Glutamatergic neuron (in vitro differentiated cells): ENCODE measurements around the gene STIP1. TPM values are rescaled to one million over a fixed set of nuclear protein-coding genes. Genes with fewer than 3 reads are reported as not detected.
A peak's percentile ranks its signal among the peaks of the same experiment; 100 is the strongest.

ENCODE experiments used
- DNase-seq: peaks from one replicate; pipeline ENCODE4 v3.0.0; 2022
- H3K27ac Mint-ChIP-seq: one replicate; pipeline ENCODE4 v1.8.0; 2020; ENCODE audit warnings: mild to moderate bottlenecking, mixed read lengths, inconsistent platforms; ENCODE audit not compliant: unreplicated experiment
- H3K27me3 Mint-ChIP-seq: one replicate; pipeline ENCODE4 v1.8.0; 2020; ENCODE audit warnings: mild to moderate bottlenecking, moderate library complexity, mixed read lengths, inconsistent platforms; ENCODE audit not compliant: unreplicated experiment
- H3K36me3 Mint-ChIP-seq: one replicate; pipeline ENCODE4 v1.8.0; 2020; ENCODE audit warnings: mild to moderate bottlenecking, mixed read lengths, inconsistent platforms; ENCODE audit not compliant: unreplicated experiment
- H3K4me1 Mint-ChIP-seq: one replicate; pipeline ENCODE4 v1.8.0; 2020; ENCODE audit warnings: mild to moderate bottlenecking, low read depth, mixed read lengths, inconsistent platforms; ENCODE audit not compliant: unreplicated experiment
- H3K4me3 Mint-ChIP-seq: one replicate; pipeline ENCODE4 v1.8.0; 2020; ENCODE audit warnings: mild to moderate bottlenecking, mixed read lengths, inconsistent platforms; ENCODE audit not compliant: unreplicated experiment
- H3K9me3 Mint-ChIP-seq: one replicate; pipeline ENCODE4 v1.8.0; 2020; ENCODE audit warnings: mild to moderate bottlenecking, moderate library complexity, mixed read lengths, inconsistent platforms; ENCODE audit not compliant: unreplicated experiment
- CTCF ChIP-seq: fragments of 200-600 bp; sonication (generic); IDR thresholded peaks from one replicate; pipeline ENCODE4 v1.5.0; 2021; ENCODE audit not compliant: partially characterized antibody, unreplicated experiment
- total RNA-seq: library from RNA; stranded (reverse); fragmentation: NEBNext Ultra II Directional; extraction: Animal tissue kit (Norgen Biotek cat#: 25700); gene quantifications from one replicate; pipeline ENCODE4 v1.2.1, GENCODE V29; 2021; ENCODE audit not compliant: unreplicated experiment

Gene STIP1
- total RNA-seq, 1 donor from 2014 or later = 160 TPM

GRCh38 chr11:64225608-64226506 is 39.9 kb downstream of the STIP1 start, which contains the start of the genes NUDT22 and TRPT1:
Gene NUDT22 (plus strand): TSS chr11:64226274. CDS start chr11:64226653, 379 bp downstream.
Gene TRPT1 (minus strand): TSS chr11:64226186. CDS start chr11:64225860, 326 bp downstream.
- Mint-ChIP-seq H3K4me1 (no peaks in the 10 kb centered on the region), H3K36me3 (no peaks in the 10 kb centered on the region), H3K27ac (no peak within 1 kb of the TSS), H3K27me3 (peaks cover 4% of the 10 kb centered on the region), H3K4me3 (peak within 1 kb of the TSS; percentile 87), H3K9me3 (peaks cover under 1% of the 10 kb centered on the region)
- TF ChIP-seq CTCF = peak; percentile 54
- DNase-seq = peak; percentile 95

GRCh38 chr11:64226507-64227051 is 40.6 kb downstream of the STIP1 start:
- Mint-ChIP-seq H3K4me1 (no peaks in the 10 kb centered on the region), H3K27me3 (peaks cover 7% of the 10 kb centered on the region), H3K4me3 (peak overlapping the region; percentile 80), H3K36me3 (no peaks in the 10 kb centered on the region), H3K9me3 (peaks cover 2% of the 10 kb centered on the region), H3K27ac (no peak overlapping the region)
- TF ChIP-seq CTCF = no peak
- DNase-seq = no peak

DNA sequence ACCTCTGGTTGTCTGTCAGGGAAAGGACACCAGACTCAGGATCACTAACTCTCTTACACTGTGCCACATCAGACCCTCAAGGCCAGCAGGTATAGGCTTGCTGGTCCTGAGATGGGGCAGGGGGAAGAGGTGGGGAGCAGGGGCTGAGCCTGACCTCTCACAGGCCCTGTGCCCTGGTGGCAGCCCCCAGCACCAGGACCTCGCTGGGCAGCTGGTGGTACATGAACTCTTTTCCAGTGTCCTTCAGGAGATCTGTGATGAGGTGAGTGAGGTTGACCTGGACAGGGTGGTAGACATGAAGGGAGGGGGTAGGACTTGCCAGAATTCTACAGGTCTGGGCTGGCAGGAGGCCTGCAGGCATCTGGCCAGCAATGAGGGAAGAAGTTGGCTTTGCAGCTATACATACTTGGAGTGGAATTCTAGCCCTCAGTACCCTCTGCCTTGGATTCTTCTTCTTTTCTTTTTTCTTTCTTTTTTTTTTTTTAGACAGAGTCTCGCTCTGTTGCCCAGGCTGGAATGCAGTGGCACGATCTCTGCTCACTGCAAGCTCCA is 41.5 kb downstream of the STIP1 start:
- TF ChIP-seq CTCF = no peak
- Mint-ChIP-seq H3K36me3 (no peaks in the 10 kb centered on the region), H3K4me1 (no peaks in the 10 kb centered on the region), H3K27me3 (peaks cover 10% of the 10 kb centered on the region), H3K9me3 (peaks cover 2% of the 10 kb centered on the region), H3K4me3 (peak overlapping the region; percentile 80), H3K27ac (no peak overlapping the region)
- no peak for DNase-seq

DNA sequence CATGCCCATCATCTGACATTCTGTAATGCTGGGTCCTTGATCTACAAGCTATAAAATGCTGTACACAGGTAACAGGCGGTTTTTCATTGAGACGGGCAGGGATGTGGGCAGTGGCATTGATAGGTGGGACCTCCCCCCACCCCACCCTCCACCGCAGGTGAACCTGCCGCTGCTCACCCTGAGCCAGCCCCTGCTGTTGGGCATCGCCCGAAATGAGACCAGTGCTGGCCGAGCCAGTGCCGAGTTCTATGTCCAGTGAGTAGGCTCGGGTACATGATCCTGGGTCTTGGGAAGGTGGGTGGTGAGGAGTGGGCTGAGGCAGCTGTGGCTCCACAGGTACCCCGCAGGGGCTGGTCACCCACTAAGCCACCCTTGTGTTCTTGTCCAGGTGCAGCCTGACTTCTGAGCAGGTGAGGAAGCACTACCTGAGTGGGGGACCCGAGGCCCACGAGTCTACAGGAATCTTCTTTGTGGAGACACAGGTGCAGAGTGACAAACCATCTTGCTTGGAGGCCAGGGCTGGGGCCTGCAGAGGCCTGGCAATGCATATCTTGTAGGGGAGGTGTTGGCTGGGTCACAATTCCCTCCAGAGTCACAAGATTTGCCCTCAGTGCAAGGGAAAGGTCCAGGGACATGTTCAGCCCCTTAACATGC is 43.2 kb downstream of the STIP1 start:
- peak overlapping the region; percentile 88 for H3K4me3 Mint-ChIP-seq
- peaks cover 12% of the 10 kb centered on the region for H3K27me3 Mint-ChIP-seq
- no peak overlapping the region for H3K27ac Mint-ChIP-seq
- no peak for TF ChIP-seq CTCF
- peaks cover 2% of the 10 kb centered on the region for H3K9me3 Mint-ChIP-seq
- no peaks in the 10 kb centered on the region for H3K4me1 Mint-ChIP-seq
- DNase-seq = no peak
- H3K36me3 Mint-ChIP-seq = no peaks in the 10 kb centered on the region
